Brain pericyte (primary cell): ENCODE data around the gene MAPT.

ENCODE experiments used
- DNase-seq: peaks from one replicate; pipeline ENCODE4 v3.0.0-alpha.2; 2012; ENCODE audit warnings: low read depth, low spot score

MAPT gene

GRCh38 chr17:45973099-45973780 is 78.9 kb downstream of the MAPT start:
- DNase-seq, result no peak

GRCh38 chr17:45973946-45974859 is 79.8 kb downstream of the MAPT start:
- DNase-seq, result no peak

DNA sequence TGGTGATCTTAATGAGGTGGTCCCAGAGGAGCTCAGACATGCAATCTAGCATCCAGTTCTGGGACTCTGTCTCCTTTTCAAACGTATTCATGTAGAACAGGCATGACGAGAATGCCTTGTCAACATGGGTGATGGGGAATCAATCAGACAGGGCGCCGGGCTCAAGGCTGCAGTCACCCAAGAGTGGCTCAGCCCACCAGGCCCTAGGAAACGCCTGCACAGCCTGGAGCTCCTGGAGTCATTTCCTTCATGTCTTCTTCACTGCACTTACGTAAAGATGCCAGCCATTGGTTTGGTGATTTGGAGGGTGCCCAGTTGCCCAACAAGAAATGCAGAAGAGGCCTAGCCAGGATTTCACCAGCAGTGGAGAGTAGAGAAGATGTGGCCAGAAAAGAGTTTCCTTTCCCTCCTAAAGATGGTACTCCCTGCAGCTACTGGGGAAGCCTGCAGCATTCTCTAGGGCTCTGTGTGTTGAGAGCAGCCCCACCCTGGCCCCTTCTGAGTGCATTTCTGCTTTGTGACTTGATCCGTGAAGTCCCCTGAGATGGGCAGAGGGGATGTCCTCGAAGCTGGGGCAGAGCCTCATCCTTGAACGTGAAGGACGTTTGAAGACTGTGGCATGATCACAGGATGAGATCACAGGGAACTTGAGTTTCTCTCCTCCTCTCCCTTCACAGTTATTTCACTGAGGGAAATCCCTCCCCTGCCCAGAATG is 80.7 kb downstream of the MAPT start:
- DNase-seq, result no peak

GRCh38 chr17:45975640-45976295 is 81.4 kb downstream of the MAPT start:
- DNase-seq, result no peak

GRCh38 chr17:45976391-45976754 is 82.0 kb downstream of the MAPT start:
- no peak for DNase-seq

DNA sequence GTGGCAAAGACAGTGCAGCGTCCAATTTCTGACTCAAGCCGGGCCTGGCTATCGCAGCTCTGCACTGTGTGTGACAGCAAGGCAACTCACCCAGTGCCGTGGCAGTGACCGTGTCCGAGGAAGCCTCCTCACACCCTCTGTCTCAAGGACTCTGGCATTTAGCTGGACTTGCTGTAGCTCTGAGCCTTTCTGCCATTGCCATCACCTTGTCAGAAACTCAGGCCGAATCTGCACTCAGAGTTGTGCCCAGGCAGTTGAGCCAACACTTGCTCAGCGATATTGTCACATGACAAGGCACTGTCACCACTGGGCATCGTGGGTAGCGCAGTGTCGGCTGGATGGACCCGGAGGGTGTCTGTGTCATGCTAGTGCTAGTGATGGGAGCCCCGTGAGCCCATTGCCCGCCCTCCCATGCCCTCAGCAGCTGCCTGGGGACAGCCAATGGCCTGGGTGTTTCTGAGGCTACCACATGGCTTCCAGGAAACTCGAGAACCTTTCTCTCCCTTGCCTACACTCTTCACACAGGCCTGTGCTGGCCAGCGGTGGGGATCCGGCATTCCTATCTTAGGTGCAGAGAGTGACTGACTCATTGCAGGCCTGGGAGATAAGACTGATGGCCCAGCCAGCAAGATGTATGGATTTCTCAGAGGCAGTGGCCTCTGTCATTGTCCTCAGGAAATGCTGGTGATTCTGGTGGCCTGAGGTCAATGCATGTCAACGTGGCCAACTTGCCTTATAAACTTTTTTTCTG is 82.6 kb downstream of the MAPT start:
- no peak for DNase-seq

DNA sequence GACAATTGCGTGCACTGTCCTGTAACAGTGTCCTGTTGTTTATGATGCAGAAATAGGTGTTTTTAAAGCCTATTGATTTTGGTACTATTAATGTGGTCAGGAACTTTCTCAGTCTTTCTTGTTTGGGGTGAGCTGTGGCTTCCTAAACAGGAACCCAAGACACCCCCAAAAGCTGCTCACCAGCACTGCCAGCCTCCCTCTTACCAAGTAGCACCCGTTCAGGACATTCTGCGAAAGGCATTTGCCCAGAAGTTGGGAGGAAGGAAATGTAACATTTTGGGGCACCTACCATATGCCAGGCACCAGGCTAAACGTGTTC is 83.1 kb downstream of the MAPT start:
- no peak for DNase-seq

- no peak for DNase-seq
Observed at GRCh38 chr17:45977976-45978626, 83.7 kb downstream of the MAPT start.

DNA sequence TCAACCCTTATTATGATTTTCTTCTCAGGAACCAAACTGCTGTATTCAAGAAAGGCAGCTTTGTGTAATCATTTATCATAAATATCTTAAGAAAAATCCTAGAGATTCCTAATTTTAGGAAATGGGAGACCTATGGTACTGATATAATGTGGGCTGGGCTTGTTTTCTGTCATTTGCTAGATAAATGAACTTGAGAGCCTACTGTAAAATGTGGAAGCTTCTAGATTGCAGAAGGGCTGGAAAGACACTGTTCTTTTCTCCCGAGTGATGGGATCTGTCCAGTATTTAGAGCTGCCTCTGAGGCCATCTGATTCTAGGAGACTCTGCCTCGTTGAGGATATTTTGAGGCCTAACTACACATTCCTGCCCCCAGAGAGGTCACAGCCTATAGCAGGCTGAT is 84.8 kb downstream of the MAPT start:
- DNase-seq, result no peak

GRCh38 chr17:45980855-45981254 is 86.5 kb downstream of the MAPT start:
- no peak for DNase-seq

- no peak for DNase-seq
Observed at GRCh38 chr17:45981306-45981705, 87.0 kb downstream of the MAPT start.

DNA sequence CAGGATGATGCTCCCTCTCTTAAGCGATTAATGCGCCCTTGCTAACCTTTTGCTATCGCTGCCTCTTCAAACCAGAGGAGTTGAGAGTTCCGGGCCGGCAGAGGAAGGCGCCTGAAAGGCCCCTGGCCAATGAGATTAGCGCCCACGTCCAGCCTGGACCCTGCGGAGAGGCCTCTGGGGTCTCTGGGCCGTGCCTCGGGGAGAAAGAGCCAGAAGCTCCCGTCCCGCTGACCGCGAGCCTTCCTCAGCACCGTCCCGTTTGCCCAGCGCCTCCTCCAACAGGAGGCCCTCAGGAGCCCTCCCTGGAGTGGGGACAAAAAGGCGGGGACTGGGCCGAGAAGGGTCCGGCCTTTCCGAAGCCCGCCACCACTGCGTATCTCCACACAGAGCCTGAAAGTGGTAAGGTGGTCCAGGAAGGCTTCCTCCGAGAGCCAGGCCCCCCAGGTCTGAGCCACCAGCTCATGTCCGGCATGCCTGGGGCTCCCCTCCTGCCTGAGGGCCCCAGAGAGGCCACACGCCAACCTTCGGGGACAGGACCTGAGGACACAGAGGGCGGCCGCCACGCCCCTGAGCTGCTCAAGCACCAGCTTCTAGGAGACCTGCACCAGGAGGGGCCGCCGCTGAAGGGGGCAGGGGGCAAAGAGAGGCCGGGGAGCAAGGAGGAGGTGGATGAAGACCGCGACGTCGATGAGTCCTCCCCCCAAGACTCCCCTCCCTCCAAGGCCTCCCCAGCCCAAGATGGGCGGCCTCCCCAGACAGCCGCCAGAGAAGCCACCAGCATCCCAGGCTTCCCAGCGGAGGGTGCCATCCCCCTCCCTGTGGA is 88.6 kb downstream of the MAPT start:
- DNase-seq, result no peak

DNA sequence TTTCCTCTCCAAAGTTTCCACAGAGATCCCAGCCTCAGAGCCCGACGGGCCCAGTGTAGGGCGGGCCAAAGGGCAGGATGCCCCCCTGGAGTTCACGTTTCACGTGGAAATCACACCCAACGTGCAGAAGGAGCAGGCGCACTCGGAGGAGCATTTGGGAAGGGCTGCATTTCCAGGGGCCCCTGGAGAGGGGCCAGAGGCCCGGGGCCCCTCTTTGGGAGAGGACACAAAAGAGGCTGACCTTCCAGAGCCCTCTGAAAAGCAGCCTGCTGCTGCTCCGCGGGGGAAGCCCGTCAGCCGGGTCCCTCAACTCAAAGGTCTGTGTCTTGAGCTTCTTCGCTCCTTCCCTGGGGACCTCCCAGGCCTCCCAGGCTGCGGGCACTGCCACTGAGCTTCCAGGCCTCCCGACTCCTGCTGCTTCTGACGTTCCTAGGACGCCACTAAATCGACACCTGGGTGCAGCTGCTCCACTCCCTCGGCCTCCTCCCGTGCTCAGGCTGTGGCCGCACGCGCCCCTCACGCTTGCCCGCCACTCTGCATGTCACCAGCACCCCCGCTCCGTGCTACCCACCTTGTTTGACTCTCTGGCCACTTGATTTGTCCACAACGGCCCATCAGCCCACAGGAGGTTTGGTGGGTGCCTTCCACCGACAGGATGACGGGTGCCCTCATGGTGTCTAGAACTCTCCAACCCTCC is 89.4 kb downstream of the MAPT start:
- no peak for DNase-seq

DNA sequence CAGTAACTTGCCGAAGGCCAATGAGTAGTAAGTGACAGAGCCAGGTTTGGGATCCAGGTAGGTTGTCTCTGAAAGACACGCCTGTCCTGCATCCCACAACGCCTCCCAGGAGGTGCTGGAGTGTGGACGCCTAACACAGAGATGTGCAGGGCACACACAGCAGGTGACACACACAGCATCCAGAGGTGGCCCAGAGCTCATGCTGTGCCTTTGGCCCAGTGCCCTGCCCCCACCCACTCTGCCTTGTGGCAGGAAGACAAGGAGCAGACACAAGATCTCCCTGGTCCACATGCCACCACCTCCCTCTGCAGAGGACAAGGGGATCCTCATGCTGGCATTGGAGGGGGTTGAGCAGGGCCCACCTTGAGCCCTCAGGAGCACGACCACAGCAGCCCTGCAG is 90.0 kb downstream of the MAPT start:
- no peak for DNase-seq

DNA sequence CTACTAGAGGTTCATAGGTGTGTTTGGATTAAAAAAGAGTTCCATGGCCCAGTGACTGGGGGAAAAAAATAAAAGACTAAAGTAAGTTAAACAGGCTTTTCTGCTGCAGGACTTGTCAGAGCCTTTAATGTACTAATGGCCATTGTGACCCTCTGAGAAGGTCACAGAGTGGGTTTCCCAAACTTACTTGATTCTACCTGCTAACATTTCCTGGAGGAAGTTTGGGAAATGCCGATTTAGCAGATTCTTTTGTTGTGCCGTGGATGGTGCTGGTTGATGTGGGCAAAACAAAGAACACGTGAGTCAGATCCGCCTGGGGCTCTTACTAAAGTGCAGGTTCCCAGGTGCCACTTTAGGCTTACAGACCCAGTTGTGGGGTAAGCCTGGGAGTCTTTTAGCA is 91.1 kb downstream of the MAPT start:
- DNase-seq, result no peak

DNA sequence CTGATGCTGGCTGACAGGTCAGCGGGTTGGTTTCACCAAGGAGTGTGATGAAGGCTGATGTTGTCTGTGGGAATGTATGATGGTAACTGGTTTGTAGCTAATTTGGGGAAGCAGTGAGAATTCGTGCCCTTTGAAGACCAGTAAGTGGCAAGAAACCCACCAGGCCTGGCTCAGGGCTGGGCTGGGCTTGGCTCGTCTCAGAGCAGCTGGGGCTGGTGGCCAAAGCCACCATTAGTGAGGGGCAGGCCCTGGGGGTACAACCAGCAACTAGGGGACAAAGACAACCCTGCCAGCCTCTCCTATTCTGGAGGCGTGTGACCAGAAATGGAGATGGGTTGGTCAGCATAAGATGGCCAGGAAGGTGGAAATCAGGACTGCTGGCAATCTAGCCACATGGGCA is 91.7 kb downstream of the MAPT start:
- no peak for DNase-seq

- no peak for DNase-seq
Observed at GRCh38 chr17:45987706-45988105, 93.4 kb downstream of the MAPT start.

DNA sequence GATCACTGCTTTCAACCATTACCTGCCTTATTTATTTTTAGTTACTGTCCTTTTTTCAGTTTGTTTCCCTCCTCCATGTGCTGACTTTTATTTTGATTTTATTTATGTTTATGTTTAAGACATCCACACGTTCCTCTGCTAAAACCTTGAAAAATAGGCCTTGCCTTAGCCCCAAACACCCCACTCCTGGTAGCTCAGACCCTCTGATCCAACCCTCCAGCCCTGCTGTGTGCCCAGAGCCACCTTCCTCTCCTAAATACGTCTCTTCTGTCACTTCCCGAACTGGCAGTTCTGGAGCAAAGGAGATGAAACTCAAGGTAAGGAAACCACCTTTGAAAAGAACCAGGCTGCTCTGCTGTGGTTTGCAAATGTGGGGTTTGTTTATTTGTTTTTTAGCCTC is 95.4 kb downstream of the MAPT start:
- no peak for DNase-seq

DNA sequence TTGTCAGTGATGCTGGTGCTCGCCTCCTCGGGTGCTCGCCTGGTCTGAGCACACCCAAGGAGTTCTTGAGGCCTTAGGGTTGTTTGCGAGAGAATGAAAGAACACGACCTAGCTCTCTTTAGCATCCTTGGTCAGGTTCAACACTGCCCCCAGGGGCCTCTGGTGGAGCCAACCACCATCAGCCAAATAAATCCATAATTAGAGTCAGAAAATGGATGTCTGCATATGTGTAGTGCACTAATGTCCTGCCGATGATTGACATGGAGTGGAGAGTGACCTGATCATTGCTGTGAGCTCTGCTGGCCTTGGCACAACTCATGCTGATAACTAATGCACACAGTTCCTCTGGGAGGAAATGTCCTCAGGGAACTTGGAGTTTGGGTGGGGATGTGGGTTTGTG is 96.5 kb downstream of the MAPT start:
- no peak for DNase-seq
